Activated gamma-delta T cell treated with Interleukin-2 at 50 U/mL for 16 hours (primary cell): Measurements from ENCODE around the gene HOXA7.

Experiments used
- DNase-seq: peaks from one replicate; pipeline ENCODE4 v3.0.0-alpha.2; 2020

HOXA7 gene

GRCh38 chr7:27116031-27116961 lies 40.2 kb downstream of the HOXA7 start:
- no peak for DNase-seq

GRCh38 chr7:27115221-27116026 lies 41.1 kb downstream of the HOXA7 start:
- DNase-seq: no peak

- no peak for DNase-seq
Measured at GRCh38 chr7:27114881-27115220, 41.6 kb downstream of the HOXA7 start.

GRCh38 chr7:27113991-27114769 lies 42.3 kb downstream of the HOXA7 start:
- DNase-seq: no peak

GRCh38 chr7:27112955-27113949 lies 43.2 kb downstream of the HOXA7 start:
- DNase-seq: no peak

GRCh38 chr7:27112361-27112760 lies 44.1 kb downstream of the HOXA7 start:
- no peak for DNase-seq

- no peak for DNase-seq
Measured at GRCh38 chr7:27111751-27112277, 44.7 kb downstream of the HOXA7 start.

GRCh38 chr7:27111042-27111750 lies 45.3 kb downstream of the HOXA7 start:
- DNase-seq: no peak

GRCh38 chr7:27110186-27111031 lies 46.1 kb downstream of the HOXA7 start:
- DNase-seq: no peak

GRCh38 chr7:27109466-27110185 lies 46.8 kb downstream of the HOXA7 start:
- DNase-seq: no peak

GRCh38 chr7:27108390-27109127 lies 47.9 kb downstream of the HOXA7 start:
- no peak for DNase-seq

- no peak for DNase-seq
Measured at GRCh38 chr7:27107391-27108381, 48.8 kb downstream of the HOXA7 start.

GRCh38 chr7:27106901-27107240 lies 49.6 kb downstream of the HOXA7 start:
- DNase-seq: no peak

- no peak for DNase-seq
Measured at GRCh38 chr7:27106181-27106900, 50.1 kb downstream of the HOXA7 start.

- DNase-seq: no peak
Measured at GRCh38 chr7:27105301-27106031, 51.0 kb downstream of the HOXA7 start.
